Trophoblast cell (in vitro differentiated cells and primary cell): ENCODE data around the gene MAST4.

Source experiments
- DNase-seq, 2 donors: peaks; one replicate each; pipeline ENCODE4 v3.0.0-alpha.2; 2016
- H2AFZ ChIP-seq: 2 replicates; pipeline ENCODE4 v1.6.1; 2013; ENCODE audit warnings: low read length, moderate library complexity, mild to moderate bottlenecking; ENCODE audit not compliant: insufficient read depth, poor library complexity
- H2AK5ac ChIP-seq: 2 replicates; pipeline ENCODE4 v1.6.1; 2013; ENCODE audit warnings: mild to moderate bottlenecking, low read length
- H2BK120ac ChIP-seq: 2 replicates; pipeline ENCODE4 v1.6.1; 2013; ENCODE audit warnings: low read length, mild to moderate bottlenecking, moderate library complexity; ENCODE audit not compliant: insufficient read depth, poor library complexity
- H2BK12ac ChIP-seq: 2 replicates; pipeline ENCODE4 v1.6.1; 2013; ENCODE audit warnings: mild to moderate bottlenecking, low read length, moderate library complexity
- H2BK5ac ChIP-seq: 2 replicates; pipeline ENCODE4 v1.6.1; 2013; ENCODE audit warnings: low read length, low read depth, moderate library complexity, mild to moderate bottlenecking; ENCODE audit not compliant: poor library complexity
- H3K14ac ChIP-seq: 2 replicates; pipeline ENCODE4 v1.6.1; 2013; ENCODE audit warnings: mild to moderate bottlenecking, low read length
- H3K18ac ChIP-seq: 2 replicates; pipeline ENCODE4 v1.6.1; 2013; ENCODE audit warnings: mild to moderate bottlenecking, low read length
- H3K23ac ChIP-seq: 2 replicates; pipeline ENCODE4 v1.6.1; 2013; ENCODE audit warnings: low read length
- H3K27ac ChIP-seq: 2 replicates; pipeline ENCODE4 v1.5.1; 2013; ENCODE audit warnings: low read depth, mild to moderate bottlenecking, inconsistent platforms, low read length, moderate library complexity
- H3K27me3 ChIP-seq: 2 replicates; pipeline ENCODE4 v1.6.1; 2013; ENCODE audit warnings: inconsistent platforms, mild to moderate bottlenecking, low read length, moderate library complexity; ENCODE audit not compliant: insufficient read depth
- H3K36me3 ChIP-seq, 2 experiments: 1 replicate in 1 of 2; 2 replicates in 1 of 2; pipeline ENCODE4 v1.6.1; 2013; ENCODE audit warnings: low read length in 2 of 2, mild to moderate bottlenecking in 2 of 2, moderate library complexity in 1 of 2; ENCODE audit not compliant: insufficient read depth in 2 of 2, control insufficient read depth in 1 of 2
- H3K4ac ChIP-seq: 2 replicates; pipeline ENCODE4 v1.6.1; 2013; ENCODE audit warnings: low read depth, mild to moderate bottlenecking, low read length, moderate library complexity
- H3K4me1 ChIP-seq, 2 experiments: 1 replicate in 1 of 2; 2 replicates in 1 of 2; pipeline ENCODE4 v1.6.1; 2013; ENCODE audit warnings: low read length in 2 of 2, mild to moderate bottlenecking in 2 of 2, moderate library complexity in 1 of 2; ENCODE audit not compliant: insufficient read depth in 2 of 2, control insufficient read depth in 1 of 2
- H3K4me2 ChIP-seq: 2 replicates; pipeline ENCODE4 v1.6.1; 2013; ENCODE audit warnings: inconsistent platforms, mild to moderate bottlenecking, low read length, moderate library complexity
- H3K4me3 ChIP-seq: 2 replicates; pipeline ENCODE4 v1.5.1; 2013; ENCODE audit warnings: mild to moderate bottlenecking, low read depth, low read length, inconsistent platforms
- H3K79me1 ChIP-seq: one replicate; pipeline ENCODE4 v1.6.1; 2013; ENCODE audit warnings: low read length
- H3K79me2 ChIP-seq: 2 replicates; pipeline ENCODE4 v1.6.1; 2013; ENCODE audit warnings: low read length, mild to moderate bottlenecking; ENCODE audit not compliant: control insufficient read depth, insufficient read depth, poor library complexity
- H3K9ac ChIP-seq: 2 replicates; pipeline ENCODE4 v1.6.1; 2013; ENCODE audit warnings: mild to moderate bottlenecking, low read length
- H3K9me3 ChIP-seq: 2 replicates; pipeline ENCODE4 v1.6.1; 2013; ENCODE audit warnings: low read depth, mild to moderate bottlenecking, control low read depth, inconsistent platforms, low read length; ENCODE audit not compliant: insufficient read depth
- H4K12ac ChIP-seq: 2 replicates; pipeline ENCODE4 v1.6.1; 2013; ENCODE audit warnings: low read depth, mild to moderate bottlenecking, low read length, moderate library complexity
- H4K8ac ChIP-seq: 2 replicates; pipeline ENCODE4 v1.6.1; 2013; ENCODE audit warnings: low read depth, mild to moderate bottlenecking, low read length, moderate library complexity
- H4K91ac ChIP-seq: one replicate; pipeline ENCODE4 v1.6.1; 2013; ENCODE audit warnings: low read depth, mild to moderate bottlenecking, low read length, moderate library complexity
- WGBS: extraction: QIAGEN DNeasy Blood & Tissue Kit; methylation state at CpG from one replicate; pipeline ENCODE4 v1.1.7; 2013; ENCODE audit warnings: missing lambda C conversion rate; ENCODE audit not compliant: insufficient read length, insufficient coverage; ENCODE audit errors: extremely low coverage; 5-methylcytosine and 5-hydroxymethylcytosine counted together

Gene MAST4

GRCh38 chr5:67163863-67164595 is 567.8 kb downstream of the MAST4 start:
- no peak for DNase-seq
- no CpG with 5 or more reads among the region's 33 CpGs for whole genome bisulfite sequencing

GRCh38 chr5:67164856-67165525 is 568.8 kb downstream of the MAST4 start:
- Histone ChIP-seq H4K91ac (no peak overlapping the region), H3K4me1 (peaks cover 9 to 11% of the 10 kb centered on the region in 2 experiments), H3K4me3 (no peak overlapping the region), H3K4me2 (no peak overlapping the region), H4K8ac (no peak overlapping the region), H3K79me1 (peaks cover 12% of the 10 kb centered on the region), H2AK5ac (no peak overlapping the region), H4K12ac (no peak overlapping the region), H3K18ac (no peak overlapping the region), H2BK12ac (no peak overlapping the region), H3K36me3 (peaks cover 14 to 17% of the 10 kb centered on the region in 2 experiments), H3K27me3 (no peaks in the 10 kb centered on the region), H3K27ac (no peak overlapping the region), H2BK120ac (no peak overlapping the region), H3K9ac (no peak overlapping the region), H3K9me3 (no peaks in the 10 kb centered on the region), H3K23ac (no peak overlapping the region), H2BK5ac (no peak overlapping the region), H2AFZ (no peak overlapping the region), H3K14ac (no peak overlapping the region), H3K79me2 (no peaks in the 10 kb centered on the region), H3K4ac (no peak overlapping the region)
- no CpG with 5 or more reads among the region's 17 CpGs for WGBS
- no peak for DNase-seq

More at GRCh38 chr5:67163863-67164595, 567.8 kb downstream of the MAST4 start:
- H2BK12ac ChIP-seq: no peak overlapping the region
- H3K27me3 ChIP-seq: no peaks in the 10 kb centered on the region
- peaks cover 9 to 11% of the 10 kb centered on the region in 2 experiments for H3K4me1 ChIP-seq
- no peaks in the 10 kb centered on the region for H3K9me3 ChIP-seq
- H3K79me2 ChIP-seq: no peaks in the 10 kb centered on the region
- no peak overlapping the region for H2BK120ac ChIP-seq
- H2AK5ac ChIP-seq: no peak overlapping the region
- H3K27ac ChIP-seq: no peak overlapping the region
- H3K36me3 ChIP-seq: peaks cover 14 to 17% of the 10 kb centered on the region in 2 experiments
- H3K79me1 ChIP-seq: peaks cover 12% of the 10 kb centered on the region
- no peak overlapping the region for H3K14ac ChIP-seq
- H2BK5ac ChIP-seq: no peak overlapping the region
- H3K18ac ChIP-seq: no peak overlapping the region
- H3K4ac ChIP-seq: no peak overlapping the region
- no peak overlapping the region for H4K91ac ChIP-seq
- H4K8ac ChIP-seq: no peak overlapping the region
- H3K9ac ChIP-seq: no peak overlapping the region
- no peak overlapping the region for H3K4me3 ChIP-seq
- no peak overlapping the region for H3K4me2 ChIP-seq
- H2AFZ ChIP-seq: no peak overlapping the region
- H3K23ac ChIP-seq: no peak overlapping the region
- H4K12ac ChIP-seq: no peak overlapping the region

- Histone ChIP-seq H3K23ac (no peak overlapping the region), H3K4me1 (peaks cover 9 to 11% of the 10 kb centered on the region in 2 experiments), H2AFZ (peak overlapping the region; percentile 58), H2AK5ac (peak overlapping the region; percentile 28), H3K9ac (no peak overlapping the region), H3K14ac (peak overlapping the region; percentile 83), H3K79me1 (peaks cover 12% of the 10 kb centered on the region), H2BK120ac (peak overlapping the region; percentile 80), H3K27ac (no peak overlapping the region), H3K36me3 (peaks cover 14 to 17% of the 10 kb centered on the region in 2 experiments), H3K4ac (no peak overlapping the region), H3K79me2 (no peaks in the 10 kb centered on the region), H4K12ac (peak overlapping the region; percentile 79), H3K4me2 (peak overlapping the region; percentile 56), H3K9me3 (no peaks in the 10 kb centered on the region), H3K4me3 (no peak overlapping the region), H4K91ac (peak overlapping the region; percentile 69), H3K18ac (peak overlapping the region; percentile 42), H3K27me3 (no peaks in the 10 kb centered on the region), H2BK5ac (no peak overlapping the region), H4K8ac (peak overlapping the region; percentile 89), H2BK12ac (no peak overlapping the region)
- no CpG with 5 or more reads among the region's 36 CpGs for WGBS
- peak; percentile 58 to 87 for DNase-seq
These were observed 569.6 kb downstream of the MAST4 start for GRCh38 chr5:67165526-67166459.
